HEK293T (cell line): ENCODE results near the gene TIFAB.

Experiments used
- ARNT ChIP-seq: fragments of 450-650 bp; IDR thresholded peaks from 2 replicates; pipeline ENCODE4 v1.6.1; 2017; ENCODE audit warnings: mild to moderate bottlenecking
- ELF4 ChIP-seq: fragments of 450-650 bp; IDR thresholded peaks from 2 replicates; pipeline ENCODE4 v1.6.1; 2017; ENCODE audit warnings: antibody characterized with exemption
- FOXM1 ChIP-seq: fragments of 450-650 bp; IDR thresholded peaks from 2 replicates; pipeline ENCODE4 v1.6.1; 2017; ENCODE audit warnings: mild to moderate bottlenecking, borderline replicate concordance
- L3MBTL2 ChIP-seq: fragments of 450-650 bp; conservative IDR thresholded peaks from 2 replicates; pipeline ENCODE4 v1.6.1; 2016; ENCODE audit warnings: mild to moderate bottlenecking
- SP1 ChIP-seq: fragments of 450-650 bp; IDR thresholded peaks from 2 replicates; pipeline ENCODE4 v1.6.1; 2017
- SUZ12 ChIP-seq: fragments of 450-650 bp; IDR thresholded peaks from 2 replicates; pipeline ENCODE4 v1.6.1; 2016; ENCODE audit warnings: mild to moderate bottlenecking
- ZNF384 ChIP-seq: fragments of 450-650 bp; IDR thresholded peaks from 2 replicates; pipeline ENCODE4 v1.6.1; 2016

GRCh38 chr5:135478938-135479337 lies 26.8 kb upstream of the TIFAB start:
- TF ChIP-seq SP1 (no peak), SUZ12 (no peak), ELF4 (no peak), FOXM1 (no peak), L3MBTL2 (no peak), ARNT (no peak), ZNF384 (no peak)
